Measurements from ENCODE around the gene NDST3.

Gene NDST3

GRCh38 chr4:118193421-118193820 is 159.1 kb downstream of the NDST3 start:
- no peaks in the 10 kb centered on the region for H3K36me3 Mint-ChIP-seq
- DNase-seq (ENCODE audit: low spot score in 2 of 2), result no peak
- no peaks in the 10 kb centered on the region for H3K4me1 Mint-ChIP-seq
- H3K27ac Mint-ChIP-seq, result no peak overlapping the region
- no peak overlapping the region for H3K4me3 Mint-ChIP-seq
- ATAC-seq, result no peak
- peaks cover 3% of the 10 kb centered on the region for H3K9me3 Mint-ChIP-seq

GRCh38 chr4:118206627-118207026 is 172.3 kb downstream of the NDST3 start:
- peaks cover 3% of the 10 kb centered on the region for H3K9me3 Mint-ChIP-seq
- no peaks in the 10 kb centered on the region for H3K4me1 Mint-ChIP-seq
- ATAC-seq (no peak), DNase-seq (ENCODE audit: low spot score in 2 of 2) (no peak)
- H3K27ac Mint-ChIP-seq, result no peak overlapping the region
- no peak overlapping the region for H3K4me3 Mint-ChIP-seq
- no peaks in the 10 kb centered on the region for H3K36me3 Mint-ChIP-seq

GRCh38 chr4:118213101-118213500 is 178.8 kb downstream of the NDST3 start:
- Mint-ChIP-seq H3K9me3 (no peaks in the 10 kb centered on the region), H3K36me3 (no peaks in the 10 kb centered on the region), H3K4me1 (no peaks in the 10 kb centered on the region), H3K27ac (no peak overlapping the region), H3K4me3 (no peak overlapping the region)
- ATAC-seq (no peak), DNase-seq (ENCODE audit: low spot score in 2 of 2) (no peak)

DNA sequence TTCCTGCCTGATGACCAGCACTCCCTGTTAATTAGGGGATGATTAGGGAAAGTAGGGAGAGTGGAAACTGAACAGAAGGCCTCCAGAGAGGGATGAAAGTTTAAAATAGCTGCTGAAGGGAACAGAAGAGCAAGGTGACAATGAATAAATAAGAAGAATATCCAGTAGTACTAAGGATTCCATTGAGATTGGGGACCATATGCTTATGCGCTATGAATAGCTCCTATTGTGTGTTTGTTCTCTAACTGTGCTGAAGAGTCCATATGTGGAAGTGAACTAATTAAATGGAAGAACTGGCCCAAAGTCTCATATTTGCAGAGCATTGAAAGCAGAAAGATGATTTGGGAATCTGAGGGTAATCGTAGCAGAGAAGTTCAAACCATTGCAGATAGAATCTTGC is 181.5 kb downstream of the NDST3 start:
- no peaks in the 10 kb centered on the region for H3K9me3 Mint-ChIP-seq
- H3K4me3 Mint-ChIP-seq, result no peak overlapping the region
- no peak overlapping the region for H3K27ac Mint-ChIP-seq
- H3K4me1 Mint-ChIP-seq, result no peaks in the 10 kb centered on the region
- ATAC-seq (no peak), DNase-seq (ENCODE audit: low spot score in 2 of 2) (no peak)
- H3K36me3 Mint-ChIP-seq, result no peaks in the 10 kb centered on the region

DNA sequence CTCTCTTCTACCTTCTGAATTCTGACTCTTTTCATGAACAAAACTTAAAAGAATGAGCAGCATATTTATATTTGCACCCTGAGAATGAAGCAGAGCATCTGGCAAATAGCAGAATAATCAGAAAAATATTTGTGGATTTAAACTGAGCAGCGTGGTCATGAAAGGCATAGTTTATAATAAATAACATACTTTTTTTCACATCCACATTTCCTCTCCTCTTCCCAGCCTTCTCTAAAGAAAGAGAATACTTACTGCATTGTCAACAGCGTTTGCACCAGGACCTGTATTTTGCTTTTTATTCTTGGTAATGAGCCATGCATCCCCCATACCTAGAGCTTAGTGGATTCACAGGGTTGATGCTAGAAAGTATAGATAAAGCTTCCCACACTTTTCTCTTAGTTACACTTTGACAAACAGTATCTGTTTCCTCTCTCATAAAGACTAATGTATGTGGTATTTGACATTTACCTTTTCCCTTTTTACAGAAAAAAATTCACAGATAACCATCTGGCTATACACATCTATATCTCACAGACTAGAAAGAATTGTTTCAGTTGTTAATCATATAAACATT is 187.0 kb downstream of the NDST3 start:
- H3K4me1 Mint-ChIP-seq, result no peaks in the 10 kb centered on the region
- no peaks in the 10 kb centered on the region for H3K36me3 Mint-ChIP-seq
- no peak overlapping the region for H3K27ac Mint-ChIP-seq
- H3K4me3 Mint-ChIP-seq, result no peak overlapping the region
- DNase-seq (ENCODE audit: low spot score in 2 of 2), result no peak
- ATAC-seq, result no peak
- H3K9me3 Mint-ChIP-seq, result no peaks in the 10 kb centered on the region

DNA sequence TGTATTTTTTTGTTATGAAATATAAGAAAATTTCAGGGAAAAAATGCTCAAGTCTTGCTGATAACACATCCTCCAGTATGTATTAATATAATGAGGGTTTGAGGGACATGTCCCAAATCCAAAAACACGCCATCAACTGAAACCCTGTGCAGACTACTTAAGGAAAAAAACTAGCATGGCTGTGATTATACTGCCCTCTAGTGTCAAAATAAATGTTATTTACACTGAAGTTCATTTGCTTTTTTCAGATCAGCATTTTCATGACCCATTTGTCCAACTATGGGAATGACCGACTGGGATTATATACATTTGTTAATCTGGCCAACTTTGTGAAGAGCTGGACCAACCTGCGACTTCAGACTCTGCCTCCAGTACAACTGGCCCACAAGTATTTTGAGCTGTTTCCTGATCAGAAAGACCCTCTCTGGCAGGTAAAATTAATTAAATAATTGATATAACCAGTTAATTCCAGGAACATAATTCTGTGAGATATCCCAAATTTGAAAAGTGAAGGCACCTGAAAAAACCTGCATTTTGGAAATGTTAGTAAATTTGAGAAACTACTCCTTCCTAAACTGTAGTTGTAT is 190.1 kb downstream of the NDST3 start:
- Mint-ChIP-seq H3K4me1 (no peaks in the 10 kb centered on the region), H3K27ac (no peak overlapping the region), H3K36me3 (no peaks in the 10 kb centered on the region), H3K4me3 (no peak overlapping the region), H3K9me3 (no peaks in the 10 kb centered on the region)
- ATAC-seq (no peak), DNase-seq (ENCODE audit: low spot score in 2 of 2) (no peak)

DNA sequence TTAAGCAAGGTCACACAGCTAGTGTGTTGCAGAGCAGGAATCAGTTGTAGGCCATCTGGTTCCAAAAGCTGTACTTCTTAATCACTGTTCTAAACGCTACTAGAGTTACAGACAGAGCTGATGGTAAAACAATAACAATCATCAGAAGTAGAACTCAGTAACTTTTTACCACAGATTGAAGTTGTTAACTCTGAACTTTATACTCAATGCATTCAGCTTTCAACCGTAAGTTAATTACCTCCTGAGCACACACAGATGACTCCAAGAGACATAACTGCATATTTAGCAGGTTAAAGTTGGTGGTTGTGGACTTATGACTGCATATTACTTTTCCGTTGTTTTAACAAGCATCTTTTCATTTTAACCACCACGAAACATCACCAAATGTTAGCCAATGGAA is 191.2 kb downstream of the NDST3 start:
- no peaks in the 10 kb centered on the region for H3K9me3 Mint-ChIP-seq
- ATAC-seq, result no peak
- no peaks in the 10 kb centered on the region for H3K4me1 Mint-ChIP-seq
- no peak overlapping the region for H3K4me3 Mint-ChIP-seq
- no peak for DNase-seq (ENCODE audit: low spot score in 2 of 2)
- no peaks in the 10 kb centered on the region for H3K36me3 Mint-ChIP-seq
- no peak overlapping the region for H3K27ac Mint-ChIP-seq

DNA sequence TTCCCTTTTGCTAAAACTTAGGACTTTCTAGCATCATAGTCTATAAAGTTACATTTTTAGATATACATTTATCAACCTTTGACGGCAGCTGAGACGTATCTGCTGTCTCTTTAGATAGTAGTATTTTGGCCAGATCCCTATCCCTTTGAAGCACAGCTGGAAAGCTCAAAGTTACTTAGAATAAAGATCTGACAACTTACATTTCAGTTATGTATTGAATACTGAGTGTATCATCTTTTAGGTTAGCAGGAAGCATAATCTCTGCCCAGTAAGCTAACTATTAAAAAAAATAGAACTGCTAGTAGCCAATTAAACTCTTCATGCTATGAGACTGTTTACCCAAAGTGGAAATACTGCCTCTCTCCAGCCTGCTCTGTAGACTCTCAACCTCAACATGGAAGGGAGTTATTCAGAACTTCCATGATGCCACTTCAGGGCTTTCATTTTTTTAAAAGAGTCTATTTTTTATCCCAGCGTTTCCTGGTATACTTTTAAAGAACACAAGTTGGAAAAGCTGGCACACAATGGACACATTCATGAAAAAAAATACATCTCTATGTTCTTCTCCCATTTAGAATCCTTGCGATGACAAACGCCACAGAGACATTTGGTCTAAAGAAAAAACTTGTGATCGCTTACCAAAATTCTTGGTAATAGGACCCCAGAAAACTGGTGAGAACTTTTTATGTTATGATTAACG is 192.2 kb downstream of the NDST3 start:
- DNase-seq (ENCODE audit: low spot score in 2 of 2) (no peak), ATAC-seq (no peak)
- Mint-ChIP-seq H3K9me3 (no peaks in the 10 kb centered on the region), H3K36me3 (no peaks in the 10 kb centered on the region), H3K4me1 (no peaks in the 10 kb centered on the region), H3K4me3 (no peak overlapping the region), H3K27ac (no peak overlapping the region)

DNA sequence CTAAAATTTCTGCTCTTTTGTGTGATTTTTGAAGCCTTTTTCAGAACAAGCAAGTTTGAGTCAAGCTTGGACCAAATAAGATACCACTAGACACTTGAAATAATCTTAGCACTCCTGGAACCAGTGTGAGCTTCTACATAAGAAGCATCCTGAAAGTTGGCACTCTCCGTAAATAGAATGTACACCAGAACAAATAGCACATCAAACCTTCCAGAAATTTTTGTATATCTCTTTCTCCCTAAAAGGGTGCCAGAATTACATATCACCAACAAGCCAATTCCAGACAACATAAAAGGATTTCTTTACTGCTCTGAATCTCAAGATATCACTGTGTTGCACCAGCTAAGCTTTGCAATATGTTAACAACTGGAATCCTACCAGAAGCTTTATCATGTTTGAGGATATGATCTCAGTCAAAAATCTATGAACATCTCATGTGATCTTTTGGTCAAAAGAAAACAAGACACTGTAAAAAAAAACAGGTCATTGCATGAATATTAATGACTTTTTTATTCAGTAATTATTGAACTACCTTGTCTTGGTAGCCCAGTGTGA is 201.4 kb downstream of the NDST3 start:
- Mint-ChIP-seq H3K9me3 (no peaks in the 10 kb centered on the region), H3K4me1 (no peaks in the 10 kb centered on the region), H3K27ac (no peak overlapping the region), H3K36me3 (no peaks in the 10 kb centered on the region), H3K4me3 (no peak overlapping the region)
- DNase-seq (ENCODE audit: low spot score in 2 of 2) (no peak), ATAC-seq (no peak)

DNA sequence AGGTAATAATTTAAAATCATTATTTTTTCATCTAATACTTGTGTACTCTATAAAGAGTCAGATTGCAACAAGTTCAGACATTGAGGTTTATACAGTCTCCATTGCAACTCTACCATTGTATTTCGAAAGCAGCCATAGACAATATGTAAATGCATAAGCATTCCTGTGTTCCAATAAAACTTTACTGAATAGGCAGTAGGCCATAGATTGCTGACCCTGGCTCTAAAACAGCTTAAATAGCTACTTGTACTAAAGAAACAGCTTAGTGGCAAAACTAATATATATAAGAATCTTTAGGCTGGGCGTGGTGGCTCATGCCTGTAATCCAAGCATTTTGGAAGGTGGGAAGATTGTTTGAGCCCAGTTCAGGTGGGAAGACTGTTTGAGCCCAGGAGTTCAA is 203.2 kb downstream of the NDST3 start:
- ATAC-seq (no peak), DNase-seq (ENCODE audit: low spot score in 2 of 2) (no peak)
- no peak overlapping the region for H3K27ac Mint-ChIP-seq
- no peak overlapping the region for H3K4me3 Mint-ChIP-seq
- no peaks in the 10 kb centered on the region for H3K36me3 Mint-ChIP-seq
- H3K9me3 Mint-ChIP-seq, result no peaks in the 10 kb centered on the region
- no peaks in the 10 kb centered on the region for H3K4me1 Mint-ChIP-seq

- no peak for ATAC-seq
- Mint-ChIP-seq H3K4me3 (no peak overlapping the region), H3K36me3 (no peaks in the 10 kb centered on the region), H3K27ac (no peak overlapping the region), H3K4me1 (no peaks in the 10 kb centered on the region), H3K9me3 (no peaks in the 10 kb centered on the region)
- no peak for DNase-seq (ENCODE audit: low spot score in 2 of 2)
These were observed 215.6 kb downstream of the NDST3 start for GRCh38 chr4:118249890-118250289.

DNA sequence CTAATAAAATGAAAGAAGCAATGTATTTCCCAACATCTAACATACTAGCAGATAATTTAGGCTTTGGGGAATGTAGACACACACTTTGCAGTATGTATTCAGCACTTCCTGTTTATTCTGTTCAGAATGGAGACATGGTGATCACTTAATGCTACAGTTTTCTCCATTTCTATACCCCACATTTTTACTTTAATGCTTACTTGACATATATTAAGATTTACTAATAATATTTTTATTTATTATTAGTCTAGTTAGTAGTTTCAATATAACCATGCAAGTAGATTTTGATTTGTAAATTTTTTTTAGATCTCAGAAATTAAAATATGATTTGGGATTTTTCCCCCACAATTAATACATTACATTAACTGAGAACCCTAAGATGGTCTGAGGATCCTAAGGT is 220.1 kb downstream of the NDST3 start:
- ATAC-seq (no peak), DNase-seq (ENCODE audit: low spot score in 2 of 2) (no peak)
- H3K4me3 Mint-ChIP-seq, result no peak overlapping the region
- no peaks in the 10 kb centered on the region for H3K9me3 Mint-ChIP-seq
- H3K36me3 Mint-ChIP-seq, result no peaks in the 10 kb centered on the region
- H3K27ac Mint-ChIP-seq, result no peak overlapping the region
- no peaks in the 10 kb centered on the region for H3K4me1 Mint-ChIP-seq

DNA sequence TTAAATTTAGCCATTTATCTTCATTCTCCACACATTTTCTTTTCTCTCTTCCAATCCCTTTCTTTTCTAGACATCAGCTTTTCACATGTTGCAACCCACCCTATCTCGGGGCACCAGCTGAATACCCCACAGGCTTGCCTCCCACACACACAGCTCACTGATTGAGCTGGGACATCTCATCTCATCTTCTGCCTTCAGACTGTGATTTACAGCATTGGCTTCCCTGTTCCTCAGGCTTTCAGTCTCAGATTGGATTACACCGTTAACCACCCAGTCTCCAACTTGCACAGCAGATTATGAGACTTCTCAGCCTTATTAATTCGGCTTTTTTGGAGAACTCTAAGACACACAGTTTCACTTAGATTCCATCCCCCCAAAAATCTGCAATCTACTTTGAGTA is 224.8 kb downstream of the NDST3 start:
- DNase-seq (ENCODE audit: low spot score in 2 of 2) (no peak), ATAC-seq (no peak)
- Mint-ChIP-seq H3K4me3 (no peak overlapping the region), H3K27ac (no peak overlapping the region), H3K9me3 (no peaks in the 10 kb centered on the region), H3K4me1 (no peaks in the 10 kb centered on the region), H3K36me3 (no peaks in the 10 kb centered on the region)

DNA sequence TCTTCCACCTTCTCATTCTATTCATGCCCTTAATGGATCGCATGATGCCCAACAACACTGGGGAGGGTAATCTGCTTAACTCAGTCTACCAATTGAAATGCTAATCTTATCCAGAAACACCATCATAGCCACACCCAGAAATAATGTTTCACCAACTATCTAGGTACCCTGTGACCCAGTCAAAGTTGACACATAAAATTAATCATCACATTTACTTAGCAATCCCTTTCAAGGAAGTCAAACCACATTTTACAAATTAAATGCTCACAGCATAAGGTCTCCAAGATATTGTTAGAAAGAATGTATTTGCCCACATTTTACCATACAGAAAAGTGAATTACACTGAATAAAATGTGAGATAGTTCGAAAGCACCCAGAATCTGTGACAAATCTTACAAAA is 226.0 kb downstream of the NDST3 start:
- Mint-ChIP-seq H3K4me3 (no peak overlapping the region), H3K4me1 (no peaks in the 10 kb centered on the region), H3K36me3 (no peaks in the 10 kb centered on the region), H3K9me3 (no peaks in the 10 kb centered on the region), H3K27ac (no peak overlapping the region)
- ATAC-seq (no peak), DNase-seq (ENCODE audit: low spot score in 2 of 2) (no peak)

DNA sequence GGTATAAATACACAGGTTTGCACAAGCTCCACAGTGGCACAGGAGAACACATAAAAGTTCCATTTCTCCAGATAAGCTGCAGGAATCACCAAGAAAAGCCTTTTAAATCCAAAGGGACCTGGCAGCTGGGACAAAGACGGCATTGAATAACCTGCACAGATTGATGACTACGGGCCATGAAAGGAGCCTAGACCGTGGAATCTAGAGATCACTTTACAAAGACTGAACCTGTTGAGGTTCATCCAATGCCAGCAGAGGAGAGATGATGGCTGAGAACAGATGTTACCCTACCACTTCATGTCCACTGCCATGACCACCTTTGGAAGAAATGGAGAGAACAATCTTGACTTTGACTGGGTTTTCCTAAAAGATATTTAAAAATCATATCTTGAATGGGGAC is 229.8 kb downstream of the NDST3 start:
- no peak for DNase-seq (ENCODE audit: low spot score in 2 of 2)
- Mint-ChIP-seq H3K27ac (no peak overlapping the region), H3K9me3 (no peaks in the 10 kb centered on the region), H3K36me3 (no peaks in the 10 kb centered on the region), H3K4me3 (no peak overlapping the region), H3K4me1 (no peaks in the 10 kb centered on the region)
- ATAC-seq, result no peak

Data from stimulated activated effector memory CD8-positive, alpha-beta T cell treated with anti-CD3 and anti-CD28 coated beads, Interleukin-12 subunit alpha, Interleukin-12 subunit beta, amount 100 ng/mL, for 72 hours (primary cell).